ENCODE data around the gene SLC39A1.
A peak's percentile ranks its signal among the peaks of the same experiment; 100 is the strongest.
"Not testable (repeated sequence)": the region's sequence is repeated elsewhere in the genome, so short reads cannot be mapped to it uniquely, and the experiment has no call there.

Gene SLC39A1

GRCh38 chr1:153963030-153963849, at the start of gene SLC39A1:
Gene SLC39A1, minus strand, starts transcription at chr1:153963537. Its CDS starts 822 bp downstream, at chr1:153962715.
- peak; percentile 80 to 97 (median 90) for DNase-seq

GRCh38 chr1:154012543-154012942, 49.2 kb upstream of the SLC39A1 start:
- not testable (repeated sequence) for DNase-seq

- DNase-seq, result no peak
Measured at GRCh38 chr1:154012129-154012528, 48.8 kb upstream of the SLC39A1 start.

GRCh38 chr1:154006136-154006535, 42.8 kb upstream of the SLC39A1 start:
- DNase-seq, result no peak

- no peak for DNase-seq
Measured at GRCh38 chr1:154000420-154000819, 37.1 kb upstream of the SLC39A1 start.

- DNase-seq, result not testable (repeated sequence)
Measured at GRCh38 chr1:153996882-153997281, 33.5 kb upstream of the SLC39A1 start.

GRCh38 chr1:153995640-153996039, 32.3 kb upstream of the SLC39A1 start:
- DNase-seq, result peak in 1 of 6 experiments; percentile 15

- DNase-seq, result no peak
Measured at GRCh38 chr1:153995202-153995601, 31.9 kb upstream of the SLC39A1 start.

GRCh38 chr1:153991806-153992205, 28.5 kb upstream of the SLC39A1 start:
- peak in 1 of 6 experiments; percentile 35 for DNase-seq

- no peak for DNase-seq
Measured at GRCh38 chr1:153991151-153991630, 27.9 kb upstream of the SLC39A1 start.

GRCh38 chr1:153990468-153991150, 27.3 kb upstream of the SLC39A1 start, which contains the start of gene RPS27:
Gene RPS27, plus strand, starts transcription at chr1:153990762. Its CDS starts 35 bp downstream, at chr1:153990797.
- DNase-seq, result peak; percentile 79 to 96 (median 90)

GRCh38 chr1:153987621-153988020, 24.3 kb upstream of the SLC39A1 start:
- DNase-seq, result no peak

GRCh38 chr1:153985941-153986761, 22.8 kb upstream of the SLC39A1 start, which contains the start of gene RAB13:
Gene RAB13, minus strand, starts transcription at chr1:153986339. Its CDS starts 103 bp downstream, at chr1:153986236.
- DNase-seq, result peak in 1 of 6 experiments; percentile 30

- no peak for DNase-seq
Measured at GRCh38 chr1:153985341-153985912, 22.1 kb upstream of the SLC39A1 start.

GRCh38 chr1:153984123-153984894, 21.0 kb upstream of the SLC39A1 start:
- DNase-seq, result no peak

- not testable (repeated sequence) for DNase-seq
Measured at GRCh38 chr1:153981735-153982134, 18.4 kb upstream of the SLC39A1 start.

- DNase-seq, result not testable (repeated sequence)
Measured at GRCh38 chr1:153979091-153979490, 15.8 kb upstream of the SLC39A1 start.

- DNase-seq, result no peak
Measured at GRCh38 chr1:153978274-153978909, 15.1 kb upstream of the SLC39A1 start.

GRCh38 chr1:153977250-153978240, 14.2 kb upstream of the SLC39A1 start, which contains the start of gene JTB:
Gene JTB, minus strand, starts transcription at chr1:153977674. Its CDS starts 422 bp downstream, at chr1:153977252.
- DNase-seq, result peak; percentile 64 to 81 (median 76)

Measured in stimulated activated naive CD4-positive, alpha-beta T cell (primary cell).